GM18951 (cell line): ENCODE data around the gene TMSB10.

Experiments used
- POLR2A ChIP-seq: IDR thresholded peaks from 4 replicates; pipeline ENCODE4 v1.6.1; 2011; ENCODE audit warnings: mild to moderate bottlenecking; ENCODE audit not compliant: insufficient read length, insufficient read depth; ENCODE audit errors: extremely low read depth
- in situ Hi-C: fragments of 300-500 bp; cut with MboI; formaldehyde crosslinking; loops from one replicate; pipeline ENCODE4 v1.12.0; 2022; ENCODE audit warnings: low sequenced_read_pairs, mixed read lengths, inconsistent platforms; ENCODE audit not compliant: unreplicated experiment

TMSB10 gene

DNA sequence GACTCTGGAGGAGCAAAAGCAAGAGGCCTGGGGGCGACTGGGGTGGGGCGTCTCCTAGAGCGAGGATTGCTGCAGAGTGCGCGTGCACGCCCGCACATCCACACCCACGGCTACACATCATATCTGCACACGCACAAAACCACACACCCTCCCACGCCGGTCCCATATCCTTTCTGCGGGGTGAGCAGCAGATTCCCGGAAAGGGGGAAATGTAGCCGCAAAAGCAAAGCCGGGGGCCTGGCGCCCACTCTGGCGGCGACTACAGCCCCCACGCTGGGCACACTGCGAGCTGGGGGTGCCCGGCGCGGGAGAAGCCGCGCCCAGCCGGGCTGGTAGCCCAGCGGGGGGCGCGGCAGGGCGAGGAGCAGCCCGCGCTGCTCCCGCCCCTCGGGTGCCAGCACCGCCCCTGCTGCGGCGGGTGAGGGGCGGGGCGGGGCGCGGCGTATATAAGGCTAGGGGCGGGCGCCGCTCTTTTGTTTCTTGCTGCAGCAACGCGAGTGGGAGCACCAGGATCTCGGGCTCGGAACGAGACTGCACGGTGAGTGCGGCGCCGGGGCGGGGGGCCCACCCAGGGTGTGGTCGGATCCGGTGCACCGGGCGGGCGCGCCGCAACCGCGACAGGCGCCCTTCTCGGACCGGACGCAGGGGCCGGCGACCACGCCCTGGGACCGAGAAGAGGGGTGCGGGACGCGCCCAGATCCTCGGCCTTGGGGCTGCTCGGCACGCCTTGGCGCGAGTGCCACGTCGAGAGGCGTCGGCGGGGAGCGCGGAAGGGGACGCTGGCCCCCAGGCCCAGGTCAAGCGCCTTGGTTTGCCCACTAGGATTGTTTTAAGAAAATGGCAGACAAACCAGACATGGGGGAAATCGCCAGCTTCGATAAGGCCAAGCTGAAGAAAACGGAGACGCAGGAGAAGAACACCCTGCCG is at the start of gene TMSB10:
Gene TMSB10 (plus strand): TSS at position 476 of the 927 bp plus-strand sequence.
- TF ChIP-seq POLR2A: peak; percentile 100
- in situ Hi-C loops: loop anchor here (25.0 kb wide), 1 partner anchor 382 kb away; no protein-coding TSS in a partner anchor

DNA sequence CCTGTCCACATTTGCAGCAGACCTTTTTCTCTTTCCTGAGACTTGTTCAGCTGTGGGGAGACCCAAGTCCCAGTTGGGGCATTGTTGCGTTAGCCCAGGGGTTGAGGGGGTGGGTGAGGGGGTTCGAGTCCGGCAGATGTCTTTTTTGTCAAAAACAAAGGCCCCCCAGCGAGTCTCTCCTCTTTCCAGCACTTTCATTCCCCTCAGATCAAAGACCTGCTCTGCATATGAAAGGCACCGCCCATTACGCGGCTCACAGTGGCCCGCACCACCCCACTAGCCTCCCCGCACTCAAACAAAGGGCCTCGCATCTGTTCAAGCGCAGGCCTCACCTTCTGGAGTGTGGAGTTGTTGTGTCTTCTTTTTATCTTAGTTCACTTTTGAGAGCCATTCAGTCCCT is 49.7 kb upstream of the TMSB10 start:
- in situ Hi-C loops: no loop called here
- no peak for TF ChIP-seq POLR2A

DNA sequence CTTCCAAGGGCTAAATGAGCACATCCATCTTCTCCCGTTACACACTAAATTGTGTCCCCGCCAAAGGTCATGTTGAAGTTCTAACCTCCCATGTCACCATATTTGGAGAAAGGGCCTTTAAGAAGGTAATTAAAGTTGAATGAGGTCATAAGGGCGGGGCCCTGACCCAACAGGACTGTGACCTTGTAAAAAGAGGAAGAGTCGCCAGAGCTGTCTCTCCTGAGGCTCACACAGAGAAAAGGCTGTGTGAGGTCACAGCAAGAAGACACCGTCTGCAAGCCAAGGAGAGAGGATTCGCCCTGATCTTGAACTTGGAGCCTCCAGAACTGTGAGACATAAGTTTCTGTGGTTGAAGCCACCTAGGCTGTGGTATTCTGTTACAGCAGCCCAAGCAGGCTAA is 48.7 kb upstream of the TMSB10 start:
- TF ChIP-seq POLR2A: no peak
- in situ Hi-C loops: no loop called here

DNA sequence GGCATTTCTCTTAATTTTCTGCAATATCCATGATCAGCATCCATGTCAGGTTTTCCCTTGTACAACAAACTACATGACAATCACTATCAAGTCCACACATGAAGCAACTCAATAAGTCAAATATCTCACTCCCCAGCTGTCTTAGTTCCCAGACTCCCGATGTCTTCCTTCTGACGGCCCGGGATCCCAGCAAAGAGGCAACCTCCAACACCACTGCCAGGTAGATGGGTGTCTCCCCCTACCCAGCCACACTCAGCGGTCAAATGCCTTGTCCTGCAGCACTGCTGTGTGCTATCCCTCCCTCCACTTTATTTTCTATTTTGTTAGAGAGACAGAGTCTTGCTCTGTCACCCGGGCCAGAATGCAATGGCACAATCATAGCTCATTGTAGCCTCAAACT is 47.9 kb upstream of the TMSB10 start:
- in situ Hi-C loops: no loop called here

DNA sequence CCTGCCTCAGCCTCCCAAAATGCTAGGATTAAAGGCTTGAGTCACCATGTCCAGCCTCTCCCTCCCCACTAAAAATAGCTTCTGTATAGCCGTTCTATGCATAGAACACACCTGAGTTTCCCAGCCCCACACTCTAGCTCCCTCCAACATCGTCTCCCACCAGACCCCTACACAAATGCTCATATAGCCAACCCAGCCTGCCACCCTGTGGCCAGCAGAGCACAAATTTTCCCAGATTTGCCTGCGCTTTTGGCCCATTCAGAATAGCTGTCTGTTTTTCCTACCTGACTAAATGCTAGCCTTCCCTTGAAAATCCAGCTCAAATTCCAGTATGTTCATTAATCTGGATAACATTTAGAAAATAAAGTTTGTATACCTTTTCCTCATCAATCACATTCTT is 47.3 kb upstream of the TMSB10 start:
- in situ Hi-C loops: no loop called here

More for the DNA sequence above, 47.9 kb upstream of the TMSB10 start:
- TF ChIP-seq POLR2A: no peak

DNA sequence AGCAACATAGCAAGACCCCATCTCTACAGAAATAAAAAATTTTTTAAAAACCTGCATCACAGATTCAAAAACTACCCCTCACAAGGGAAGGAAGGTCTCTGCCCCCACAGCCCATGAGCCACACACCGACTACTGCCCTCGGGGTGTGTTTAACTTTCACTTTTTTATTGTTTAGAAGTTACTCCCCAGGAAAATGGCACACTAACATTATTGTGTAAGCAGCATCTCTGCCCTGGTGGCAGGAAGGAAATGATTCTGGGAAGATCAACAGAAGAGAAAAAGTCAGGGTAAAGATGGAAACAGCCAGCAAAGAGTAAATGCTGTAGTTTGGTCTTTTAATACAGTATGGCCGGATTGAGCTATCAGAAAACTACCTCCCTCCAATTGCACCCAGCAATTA is 46.5 kb upstream of the TMSB10 start:
- TF ChIP-seq POLR2A: no peak
- in situ Hi-C loops: no loop called here

More for the DNA sequence above, 47.3 kb upstream of the TMSB10 start:
- no peak for TF ChIP-seq POLR2A

DNA sequence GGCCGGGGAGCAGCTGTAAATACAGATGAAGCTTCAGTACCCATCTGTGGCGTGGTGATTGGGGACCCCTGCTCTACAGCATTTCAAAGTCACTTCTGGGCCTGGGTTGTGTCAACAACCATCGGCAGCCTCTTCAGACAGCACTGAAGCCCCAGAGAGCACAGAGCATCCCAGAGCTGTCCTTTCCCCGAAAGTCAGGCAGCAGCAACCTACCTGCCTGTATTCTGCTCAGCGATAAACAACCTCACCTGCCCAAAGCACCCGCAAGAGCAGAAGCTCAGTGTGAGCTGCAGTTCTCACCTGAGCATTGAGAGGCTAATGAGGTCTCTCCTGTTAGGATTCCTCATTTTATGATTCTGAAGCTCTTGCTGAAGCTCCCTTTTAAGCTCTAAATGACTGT is 43.9 kb upstream of the TMSB10 start:
- in situ Hi-C loops: loop anchor here (10.0 kb wide), 1 partner anchor 547 kb away; no protein-coding TSS in a partner anchor
- no peak for TF ChIP-seq POLR2A

DNA sequence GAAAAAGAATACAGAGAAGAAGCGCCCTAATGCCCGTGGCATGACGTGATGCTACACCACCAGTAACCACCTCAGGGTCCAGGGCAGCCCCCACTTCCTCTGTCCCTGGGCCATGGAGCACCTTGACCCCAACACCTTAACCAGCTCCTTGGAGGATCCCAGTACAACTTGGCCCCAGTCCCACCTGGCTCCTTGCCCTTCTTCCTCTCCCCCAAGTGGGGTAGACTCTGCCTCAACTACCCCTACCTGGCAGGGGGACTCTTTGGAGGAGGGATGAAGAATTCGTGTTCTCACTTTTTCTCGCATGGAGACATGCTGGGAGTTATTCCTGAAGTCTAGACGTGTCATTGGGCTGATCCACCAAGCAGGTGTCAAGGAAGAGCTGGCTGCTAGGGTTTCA is 43.5 kb upstream of the TMSB10 start:
- in situ Hi-C loops: loop anchor here (10.0 kb wide), 1 partner anchor 547 kb away; no protein-coding TSS in a partner anchor
- TF ChIP-seq POLR2A: no peak

DNA sequence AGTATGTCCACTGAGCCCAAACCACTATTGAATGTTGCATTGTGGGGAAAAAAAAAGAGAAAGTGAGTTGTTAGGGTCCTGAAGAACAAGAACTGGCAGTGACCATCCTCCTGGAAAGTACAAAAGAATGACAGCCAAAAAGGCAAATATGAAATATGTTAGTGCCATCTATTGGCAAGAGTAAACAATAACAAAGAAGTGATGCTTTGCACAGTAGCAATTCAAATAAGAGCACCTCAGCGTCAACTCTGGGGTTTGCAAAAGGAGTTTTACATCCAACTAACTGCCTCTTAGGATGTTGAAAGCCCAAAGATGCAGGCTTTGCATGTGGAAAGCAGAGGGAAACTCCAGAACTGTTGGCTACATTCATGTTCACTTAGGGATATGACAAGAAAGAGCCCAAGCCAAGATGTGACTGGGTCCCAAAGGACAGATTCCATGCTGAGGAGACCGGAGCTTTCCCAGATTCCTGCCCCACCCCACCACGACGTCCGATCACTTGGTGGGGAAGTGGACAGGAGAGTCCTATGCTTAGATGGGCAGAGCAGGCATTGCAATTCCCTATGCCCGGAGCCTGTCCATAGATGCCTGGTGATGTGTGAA is 40.2 kb upstream of the TMSB10 start:
- in situ Hi-C loops: loop anchor here (10.0 kb wide), 1 partner anchor 550 kb away; no protein-coding TSS in a partner anchor
- no peak for TF ChIP-seq POLR2A

DNA sequence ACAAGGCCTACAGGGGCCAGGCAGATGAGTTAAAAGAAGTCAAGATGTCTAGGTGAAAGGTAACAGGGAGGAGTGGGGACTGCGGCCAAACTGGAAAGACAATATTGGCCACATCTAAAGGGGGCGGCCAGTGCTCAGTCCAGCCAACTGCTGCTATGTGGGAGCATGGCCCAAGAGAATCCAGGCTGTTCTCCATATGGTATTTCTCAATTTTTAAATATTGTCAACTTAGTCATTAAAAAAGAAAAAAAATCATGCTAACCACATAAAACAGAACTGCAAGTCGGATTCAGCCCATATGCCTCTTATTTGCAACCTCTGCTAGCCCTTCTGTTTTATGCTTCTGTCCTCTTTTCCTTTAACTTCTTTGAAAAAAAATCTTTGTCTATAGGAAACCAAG is 39.3 kb upstream of the TMSB10 start:
- TF ChIP-seq POLR2A: no peak
- in situ Hi-C loops: loop anchor here (10.0 kb wide), 1 partner anchor 551 kb away; no protein-coding TSS in a partner anchor

DNA sequence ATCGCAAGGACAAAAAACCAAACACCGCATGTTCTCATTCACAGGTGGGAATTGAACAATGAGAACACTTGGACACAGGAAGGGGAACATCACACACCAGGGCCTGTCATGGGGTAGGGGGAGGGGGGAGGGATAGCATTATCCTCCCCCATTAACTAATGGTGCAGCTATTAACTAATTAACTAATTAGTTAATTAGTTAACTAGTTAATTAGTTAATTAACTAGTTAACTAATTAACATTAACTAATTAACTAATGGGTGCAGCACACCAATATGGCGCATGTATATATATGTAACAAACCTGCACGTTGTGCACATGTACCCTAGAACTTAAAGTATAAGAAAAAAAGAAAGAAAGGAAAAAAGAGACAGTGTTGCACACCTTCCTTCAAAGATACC is 37.1 kb upstream of the TMSB10 start:
- in situ Hi-C loops: loop anchor here (10.0 kb wide), 1 partner anchor 554 kb away; no protein-coding TSS in a partner anchor

DNA sequence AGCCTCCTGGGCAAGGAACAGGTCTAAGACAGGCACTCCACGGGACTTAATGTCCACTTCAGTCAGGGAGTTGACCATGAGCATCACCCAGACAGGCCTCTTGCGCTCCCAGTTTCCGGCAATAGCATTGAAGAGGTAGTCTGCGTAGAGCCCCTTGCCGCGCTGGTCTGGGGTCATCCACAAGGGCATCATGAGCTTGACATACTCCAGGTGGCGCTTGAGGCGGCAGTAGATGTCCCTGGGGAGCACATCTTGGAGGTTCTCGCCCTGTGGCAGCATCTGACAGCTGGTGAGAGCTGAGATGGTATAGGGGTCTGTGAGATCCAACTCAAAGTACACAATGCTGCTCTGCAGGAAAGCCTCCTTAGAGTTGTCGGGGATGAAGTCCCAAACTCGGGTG is 35.1 kb upstream of the TMSB10 start:
- in situ Hi-C loops: loop anchor here (10.0 kb wide), 1 partner anchor 376 kb away; no protein-coding TSS in a partner anchor
- no peak for TF ChIP-seq POLR2A

DNA sequence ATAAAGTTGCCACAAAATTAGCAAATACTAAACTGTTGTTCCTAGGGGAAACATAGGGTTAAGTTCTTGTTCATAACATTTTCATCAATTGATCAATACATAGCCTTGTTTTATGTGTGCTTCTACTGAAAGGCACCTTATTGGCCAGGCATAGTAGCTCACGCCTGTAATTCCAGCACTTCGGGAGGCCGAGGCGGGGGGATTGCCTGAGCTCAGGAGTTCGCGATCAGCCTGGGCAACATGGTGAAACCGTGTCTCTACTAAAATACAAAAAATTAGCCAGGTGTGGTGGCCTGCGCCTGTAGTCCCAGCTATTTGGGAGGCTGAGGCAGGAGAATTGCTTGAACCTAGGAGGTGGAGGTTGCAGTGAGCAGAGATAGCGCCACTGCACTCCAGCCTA is 32.8 kb upstream of the TMSB10 start:
- in situ Hi-C loops: loop anchor here (10.0 kb wide), 1 partner anchor 378 kb away; no protein-coding TSS in a partner anchor
